ENCODE data around the gene PSMC3.

PSMC3 gene

GRCh38 chr11:47435687-47436086 lies 9.4 kb upstream of the PSMC3 start:
- TF ChIP-seq YY1 (IDR thresholded peaks at IDR 0.05; ENCODE audit: low read depth) = no peak
- TF ChIP-seq, protein P1, sequence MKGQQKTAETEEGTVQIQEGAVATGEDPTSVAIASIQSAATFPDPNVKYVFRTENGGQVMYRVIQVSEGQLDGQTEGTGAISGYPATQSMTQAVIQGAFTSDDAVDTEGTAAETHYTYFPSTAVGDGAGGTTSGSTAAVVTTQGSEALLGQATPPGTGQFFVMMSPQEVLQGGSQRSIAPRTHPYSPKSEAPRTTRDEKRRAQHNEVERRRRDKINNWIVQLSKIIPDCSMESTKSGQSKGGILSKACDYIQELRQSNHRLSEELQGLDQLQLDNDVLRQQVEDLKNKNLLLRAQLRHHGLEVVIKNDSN (IDR thresholded peaks at IDR 0.05) = no peak
- no peak for TF ChIP-seq TAF1 (IDR thresholded peaks at IDR 0.05; ENCODE audit: low read depth)
- no peak for TF ChIP-seq TCF12 (IDR thresholded peaks at IDR 0.05; ENCODE audit: low read depth)
- no peak for TF ChIP-seq RAD21 (IDR thresholded peaks at IDR 0.05; ENCODE audit: low read depth)
- TF ChIP-seq EP300 (IDR thresholded peaks at IDR 0.05; ENCODE audit: borderline replicate concordance) = no peak

DNA sequence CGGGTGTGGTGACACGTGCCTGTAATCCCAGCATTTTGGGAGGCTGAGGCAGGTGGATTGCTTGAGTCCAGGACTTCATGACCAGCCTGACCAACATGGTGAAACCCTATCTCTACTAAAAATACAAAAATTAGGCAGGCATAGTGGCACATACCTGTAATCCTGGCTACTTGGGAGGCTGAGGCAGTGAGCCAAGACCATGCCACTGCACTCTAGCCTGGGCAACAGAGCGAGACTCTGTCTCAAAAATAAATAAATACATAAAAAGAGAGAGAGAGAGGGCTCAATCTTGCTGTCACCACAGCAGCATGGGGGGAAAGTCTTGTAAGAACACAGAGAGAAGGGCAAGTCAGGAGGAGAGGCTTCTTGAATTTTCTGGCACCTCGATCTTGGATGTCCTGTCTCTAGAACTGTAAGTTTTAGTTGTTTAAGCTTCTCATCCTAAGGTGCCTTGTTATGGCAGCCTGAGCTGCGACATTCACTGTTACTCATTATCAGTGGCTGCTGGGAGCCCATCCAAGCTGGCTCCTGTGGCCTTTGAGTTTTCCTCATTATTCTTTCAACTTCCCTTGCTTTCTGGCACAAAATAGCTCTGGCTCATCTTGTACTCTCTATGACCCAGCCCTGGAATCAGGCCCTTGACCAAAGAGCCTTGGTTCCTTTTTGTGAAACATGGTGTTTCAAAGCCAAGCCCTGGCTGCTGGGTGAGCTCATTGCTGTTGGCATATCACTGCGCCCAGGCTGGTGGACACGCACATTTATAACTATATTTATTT lies 8.0 kb upstream of the PSMC3 start:
- TF ChIP-seq FOXM1 (IDR thresholded peaks at IDR 0.05; ENCODE audit: borderline replicate concordance, low read depth) (no peak), TAF1 (IDR thresholded peaks at IDR 0.05; ENCODE audit: low read depth) (no peak), NFIC (IDR thresholded peaks at IDR 0.05) (no peak), EGR1 (IDR thresholded peaks at IDR 0.05) (no peak), CREB1 (IDR thresholded peaks at IDR 0.05; ENCODE audit: low read depth) (no peak), TCF12 (IDR thresholded peaks at IDR 0.05; ENCODE audit: low read depth) (no peak), RAD21 (IDR thresholded peaks at IDR 0.05; ENCODE audit: low read depth) (no peak), TEAD4 (IDR thresholded peaks at IDR 0.05) (no peak), CEBPB (IDR thresholded peaks at IDR 0.05) (no peak), REST (IDR thresholded peaks at IDR 0.05; ENCODE audit: low read depth) (no peak)
- TF ChIP-seq, protein P1 (IDR thresholded peaks at IDR 0.05) = no peak

DNA sequence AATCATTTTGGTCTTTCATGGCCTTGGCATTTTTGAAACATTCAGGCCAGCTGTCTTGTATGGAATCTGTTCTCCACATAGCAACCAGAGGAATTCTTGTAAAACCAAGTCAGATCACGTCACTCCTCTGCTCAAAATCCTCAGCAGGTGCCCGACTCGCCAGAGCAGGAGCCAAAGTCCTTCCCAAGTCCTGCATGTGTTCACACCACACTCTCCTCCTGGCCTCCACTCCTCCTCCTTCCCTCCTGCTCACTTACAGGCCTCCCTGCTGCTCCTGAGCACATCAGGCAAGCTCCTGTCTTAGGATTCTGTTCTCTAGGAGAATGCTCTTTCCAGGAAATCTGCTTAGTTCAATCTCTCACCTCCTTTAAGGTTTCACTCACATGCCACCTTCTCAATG lies 6.9 kb upstream of the PSMC3 start:
- no peak for TF ChIP-seq TCF12 (IDR thresholded peaks at IDR 0.05; ENCODE audit: low read depth)
- TF ChIP-seq REST (IDR thresholded peaks at IDR 0.05; ENCODE audit: low read depth) = no peak

GRCh38 chr11:47431356-47432083 lies 5.3 kb upstream of the PSMC3 start:
- TF ChIP-seq, protein P1 (IDR thresholded peaks at IDR 0.05) = no peak
- TF ChIP-seq FOXM1 (IDR thresholded peaks at IDR 0.05; ENCODE audit: borderline replicate concordance, low read depth) = no peak
- no peak for TF ChIP-seq TAF1 (IDR thresholded peaks at IDR 0.05; ENCODE audit: low read depth)
- no peak for TF ChIP-seq NFIC (IDR thresholded peaks at IDR 0.05)
- TF ChIP-seq CEBPB (IDR thresholded peaks at IDR 0.05) = no peak
- no peak for TF ChIP-seq CREB1 (IDR thresholded peaks at IDR 0.05; ENCODE audit: low read depth)
- no peak for TF ChIP-seq EGR1 (IDR thresholded peaks at IDR 0.05)
- TF ChIP-seq RAD21 (IDR thresholded peaks at IDR 0.05; ENCODE audit: low read depth) = no peak
- TF ChIP-seq, protein P2, sequence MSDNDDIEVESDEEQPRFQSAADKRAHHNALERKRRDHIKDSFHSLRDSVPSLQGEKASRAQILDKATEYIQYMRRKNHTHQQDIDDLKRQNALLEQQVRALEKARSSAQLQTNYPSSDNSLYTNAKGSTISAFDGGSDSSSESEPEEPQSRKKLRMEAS (IDR thresholded peaks at IDR 0.05) = no peak
- TF ChIP-seq TEAD4 (IDR thresholded peaks at IDR 0.05) = no peak
- TF ChIP-seq REST (IDR thresholded peaks at IDR 0.05; ENCODE audit: low read depth) = no peak
- no peak for TF ChIP-seq EP300 (IDR thresholded peaks at IDR 0.05; ENCODE audit: borderline replicate concordance)
- no peak for TF ChIP-seq TCF12 (IDR thresholded peaks at IDR 0.05; ENCODE audit: low read depth)
- no peak for TF ChIP-seq ZBTB7A (IDR thresholded peaks at IDR 0.05; ENCODE audit: low read depth)
- no peak for TF ChIP-seq YY1 (IDR thresholded peaks at IDR 0.05; ENCODE audit: low read depth)

All from Ishikawa (cell line).